WTC11 (cell line): ENCODE measurements around the gene WIZ. TPM values are rescaled to one million over a fixed set of nuclear protein-coding genes. Genes with fewer than 3 reads are reported as not detected.

Experiments used
- ATAC-seq: fragments of 200-7000 bp; cut with Tn5 transposase; 2 replicates; pipeline ENCODE4 v1.10.0; 2021; ENCODE audit warnings: mild to moderate bottlenecking, moderate library complexity
- CTCF ChIA-PET: fragments of 300-600 bp; sonication (Branson Sonifier 250); formaldehyde crosslinking; loops from one replicate; lab custom pipeline; 2021; ENCODE audit warnings: antibody characterized with exemption; lab: Charles Lee
- POLR2A ChIA-PET: fragments of 350-600 bp; sonication (Branson Sonifier 250); formaldehyde crosslinking; loops from one replicate; lab custom pipeline; 2021; ENCODE audit warnings: antibody characterized with exemption; lab: Charles Lee
- DNase-seq: peaks from one replicate; pipeline ENCODE4 v3.0.0; 2021; ENCODE audit warnings: low spot score
- H3K27ac Mint-ChIP-seq: 2 replicates; pipeline ENCODE4 v1.8.0; 2021; ENCODE audit warnings: mixed read lengths
- H3K27me3 Mint-ChIP-seq: 2 replicates; pipeline ENCODE4 v1.8.0; 2021; ENCODE audit warnings: low read depth, mild to moderate bottlenecking, moderate library complexity, mixed read lengths
- H3K36me3 Mint-ChIP-seq: 2 replicates; pipeline ENCODE4 v1.8.0; 2021; ENCODE audit warnings: mixed read lengths
- H3K4me1 Mint-ChIP-seq: 2 replicates; pipeline ENCODE4 v1.8.0; 2022; ENCODE audit warnings: mixed read lengths
- H3K4me3 Mint-ChIP-seq: 2 replicates; pipeline ENCODE4 v1.8.0; 2021; ENCODE audit warnings: mild to moderate bottlenecking, moderate library complexity, mixed read lengths
- H3K9me3 Mint-ChIP-seq: 2 replicates; pipeline ENCODE4 v1.8.0; 2021; ENCODE audit warnings: mixed read lengths
- ATF1 ChIP-seq: sonication (generic); formaldehyde crosslinking; IDR thresholded peaks from 2 replicates; pipeline ENCODE4 v1.8.1; 2023; ENCODE audit warnings: mild to moderate bottlenecking, moderate library complexity, missing genetic modification reagents
- CREM ChIP-seq: sonication (generic); formaldehyde crosslinking; IDR thresholded peaks from 2 replicates; pipeline ENCODE4 v1.8.1; 2022; ENCODE audit warnings: mild to moderate bottlenecking, missing genetic modification reagents, moderate library complexity
- ELF4 ChIP-seq: sonication (generic); formaldehyde crosslinking; IDR thresholded peaks from 2 replicates; pipeline ENCODE4 v1.8.1; 2022; ENCODE audit warnings: low read depth, mild to moderate bottlenecking, moderate library complexity, missing genetic modification reagents
- FOXK1 ChIP-seq: sonication (generic); formaldehyde crosslinking; IDR thresholded peaks from 2 replicates; pipeline ENCODE4 v1.8.0; 2022; ENCODE audit warnings: mild to moderate bottlenecking, moderate library complexity, missing genetic modification reagents
- GABPB1 ChIP-seq: sonication (generic); formaldehyde crosslinking; IDR thresholded peaks from 2 replicates; pipeline ENCODE4 v1.8.1; 2023; ENCODE audit warnings: mild to moderate bottlenecking, missing genetic modification reagents
- GRHL2 ChIP-seq: fragments of 250-450 bp; sonication (Bioruptor Pico); IDR thresholded peaks from 2 replicates; pipeline ENCODE4 v1.8.0; 2022; ENCODE audit warnings: mild to moderate bottlenecking, moderate library complexity; ENCODE audit not compliant: insufficient replicate concordance, severe bottlenecking
- HMGA2 ChIP-seq: fragments of 250-450 bp; sonication (Bioruptor Pico); IDR thresholded peaks from 2 replicates; pipeline ENCODE4 v1.4.0; 2021; ENCODE audit warnings: mild to moderate bottlenecking, moderate library complexity
- KAT7 ChIP-seq: sonication (generic); formaldehyde crosslinking; IDR thresholded peaks from 2 replicates; pipeline ENCODE4 v1.8.1; 2023; ENCODE audit warnings: missing genetic modification reagents, mild to moderate bottlenecking, borderline replicate concordance
- TEAD4 ChIP-seq: sonication (generic); formaldehyde crosslinking; IDR thresholded peaks from 2 replicates; pipeline ENCODE4 v1.8.0; 2022; ENCODE audit warnings: mild to moderate bottlenecking, missing genetic modification reagents
- ZNF121 ChIP-seq: sonication (generic); formaldehyde crosslinking; IDR thresholded peaks from 2 replicates; pipeline ENCODE4 v1.8.0; 2023; ENCODE audit warnings: missing genetic modification reagents
- total RNA-seq: library from RNA; stranded (reverse); gene quantifications from 3 replicates; pipeline ENCODE4 v1.2.3, GENCODE V29; 2021
- TF ChIP-seq, protein P1 (sequence below): sonication (generic); formaldehyde crosslinking; IDR thresholded peaks from 2 replicates; pipeline ENCODE4 v1.8.1; 2023; ENCODE audit warnings: mild to moderate bottlenecking, missing genetic modification reagents, moderate library complexity
- TF ChIP-seq, protein P2 (sequence below): fragments of 250-450 bp; sonication (Bioruptor Pico); IDR thresholded peaks from 2 replicates; pipeline ENCODE4 v1.9.0; 2021; ENCODE audit warnings: mild to moderate bottlenecking, borderline replicate concordance
- TF ChIP-seq, protein P3 (sequence below): sonication (generic); formaldehyde crosslinking; IDR thresholded peaks from 2 replicates; pipeline ENCODE4 v1.8.1; 2023; ENCODE audit warnings: mild to moderate bottlenecking, missing genetic modification reagents
- TF ChIP-seq, protein P4 (sequence below): fragments of 200-600 bp; IDR thresholded peaks from 2 replicates; pipeline ENCODE4 v1.8.0; 2022; ENCODE audit warnings: antibody characterized with exemption

The WIZ gene
- total RNA-seq, 1 experiment from 2014 or later: 43.9 TPM

DNA sequence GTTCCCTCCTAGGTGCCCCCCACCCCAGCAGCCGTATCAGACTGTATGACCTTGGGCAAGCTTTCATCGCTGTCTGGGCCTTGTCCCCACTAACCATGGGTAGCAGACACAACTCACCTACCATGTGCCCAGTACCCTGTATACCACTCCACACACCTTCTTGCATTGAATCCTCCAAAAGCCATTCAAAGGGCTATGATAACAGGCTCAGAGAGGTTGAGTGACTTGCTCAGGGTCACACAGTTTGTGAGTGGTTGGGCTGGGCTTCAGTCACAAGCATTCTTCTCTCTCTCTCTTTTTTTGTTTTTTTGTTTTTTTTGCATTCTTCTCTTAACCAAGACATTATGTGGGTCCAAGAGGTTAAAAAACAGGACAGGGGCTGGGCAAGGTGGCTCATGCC is 11.9 kb upstream of the WIZ start:
- H3K4me3 Mint-ChIP-seq: no peak overlapping the region
- H3K9me3 Mint-ChIP-seq: no peaks in the 10 kb centered on the region
- CTCF ChIA-PET: no interaction called here
- no peaks in the 10 kb centered on the region for H3K36me3 Mint-ChIP-seq
- no peak overlapping the region for H3K27ac Mint-ChIP-seq
- ATAC-seq (no peak), DNase-seq (no peak)
- TF ChIP-seq KAT7 (CRISPR knock-in tag) (no peak), FOXK1 (no peak), ATF1 (CRISPR knock-in tag) (no peak)
- POLR2A ChIA-PET: interaction anchor here (0.6 kb wide), 1 partner anchor 1423 kb away, joined by 3 read pairs; no protein-coding TSS in a partner anchor
- peaks cover 9% of the 10 kb centered on the region for H3K4me1 Mint-ChIP-seq
- H3K27me3 Mint-ChIP-seq: peaks cover 62% of the 10 kb centered on the region

DNA sequence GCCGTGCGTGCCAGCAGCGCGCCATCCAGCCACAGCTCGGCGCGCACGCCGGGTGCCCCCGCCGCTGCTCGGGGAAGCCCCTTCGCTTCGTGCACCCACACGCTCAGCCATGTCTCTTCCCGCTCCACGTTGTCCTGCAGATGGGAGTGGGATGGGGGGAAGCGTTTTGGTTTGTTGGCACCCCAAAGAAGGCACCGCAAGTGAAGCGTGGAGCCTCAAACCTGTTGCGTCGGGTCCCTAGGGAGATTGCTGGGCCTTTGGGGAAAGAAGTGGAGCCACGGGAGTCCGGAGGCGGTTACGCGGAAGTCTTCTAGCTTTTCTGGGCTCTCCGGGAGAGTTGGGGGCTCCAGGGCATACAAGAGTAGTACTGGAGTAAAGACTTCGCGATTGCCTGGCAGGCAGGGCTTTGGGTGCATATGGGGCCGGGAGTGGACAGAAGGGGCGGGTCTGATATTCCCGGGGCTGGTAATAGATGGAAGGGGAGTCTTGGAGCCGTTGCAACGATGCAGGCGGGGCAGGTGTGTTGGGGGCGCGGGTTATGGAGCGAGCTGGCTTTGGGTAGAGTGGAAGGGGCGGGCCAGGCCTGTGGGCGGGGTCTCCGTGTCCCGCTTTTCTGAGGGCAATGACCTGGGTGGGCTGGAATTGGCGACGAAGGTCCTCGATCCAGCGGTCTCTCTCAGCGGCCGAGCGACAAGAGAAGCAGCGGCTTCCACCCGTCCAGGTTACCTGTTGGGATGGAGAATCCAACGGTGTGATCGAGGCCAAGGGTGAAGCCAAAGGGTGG is 8.1 kb upstream of the WIZ start:
- ChIA-PET CTCF (interaction anchor here (1.0 to 4.1 kb wide), 10 partner anchors 12 to 206 kb away, joined by 3 to 46 read pairs (median 5); partner anchors contain the start of genes AKAP8L and PGLYRP2), POLR2A (interaction anchor here (0.5 to 2.1 kb wide), 3 partner anchors 10 to 39 kb away, joined by 3 to 11 read pairs (median 3); partner anchors contain the start of gene AKAP8L)
- no peak for DNase-seq
- H3K27me3 Mint-ChIP-seq: peaks cover 92% of the 10 kb centered on the region
- no peak for ATAC-seq
- no peak overlapping the region for H3K27ac Mint-ChIP-seq
- TF ChIP-seq, protein P1, sequence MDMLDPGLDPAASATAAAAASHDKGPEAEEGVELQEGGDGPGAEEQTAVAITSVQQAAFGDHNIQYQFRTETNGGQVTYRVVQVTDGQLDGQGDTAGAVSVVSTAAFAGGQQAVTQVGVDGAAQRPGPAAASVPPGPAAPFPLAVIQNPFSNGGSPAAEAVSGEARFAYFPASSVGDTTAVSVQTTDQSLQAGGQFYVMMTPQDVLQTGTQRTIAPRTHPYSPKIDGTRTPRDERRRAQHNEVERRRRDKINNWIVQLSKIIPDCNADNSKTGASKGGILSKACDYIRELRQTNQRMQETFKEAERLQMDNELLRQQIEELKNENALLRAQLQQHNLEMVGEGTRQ (CRISPR knock-in tag): no peak
- TF ChIP-seq, protein P2, sequence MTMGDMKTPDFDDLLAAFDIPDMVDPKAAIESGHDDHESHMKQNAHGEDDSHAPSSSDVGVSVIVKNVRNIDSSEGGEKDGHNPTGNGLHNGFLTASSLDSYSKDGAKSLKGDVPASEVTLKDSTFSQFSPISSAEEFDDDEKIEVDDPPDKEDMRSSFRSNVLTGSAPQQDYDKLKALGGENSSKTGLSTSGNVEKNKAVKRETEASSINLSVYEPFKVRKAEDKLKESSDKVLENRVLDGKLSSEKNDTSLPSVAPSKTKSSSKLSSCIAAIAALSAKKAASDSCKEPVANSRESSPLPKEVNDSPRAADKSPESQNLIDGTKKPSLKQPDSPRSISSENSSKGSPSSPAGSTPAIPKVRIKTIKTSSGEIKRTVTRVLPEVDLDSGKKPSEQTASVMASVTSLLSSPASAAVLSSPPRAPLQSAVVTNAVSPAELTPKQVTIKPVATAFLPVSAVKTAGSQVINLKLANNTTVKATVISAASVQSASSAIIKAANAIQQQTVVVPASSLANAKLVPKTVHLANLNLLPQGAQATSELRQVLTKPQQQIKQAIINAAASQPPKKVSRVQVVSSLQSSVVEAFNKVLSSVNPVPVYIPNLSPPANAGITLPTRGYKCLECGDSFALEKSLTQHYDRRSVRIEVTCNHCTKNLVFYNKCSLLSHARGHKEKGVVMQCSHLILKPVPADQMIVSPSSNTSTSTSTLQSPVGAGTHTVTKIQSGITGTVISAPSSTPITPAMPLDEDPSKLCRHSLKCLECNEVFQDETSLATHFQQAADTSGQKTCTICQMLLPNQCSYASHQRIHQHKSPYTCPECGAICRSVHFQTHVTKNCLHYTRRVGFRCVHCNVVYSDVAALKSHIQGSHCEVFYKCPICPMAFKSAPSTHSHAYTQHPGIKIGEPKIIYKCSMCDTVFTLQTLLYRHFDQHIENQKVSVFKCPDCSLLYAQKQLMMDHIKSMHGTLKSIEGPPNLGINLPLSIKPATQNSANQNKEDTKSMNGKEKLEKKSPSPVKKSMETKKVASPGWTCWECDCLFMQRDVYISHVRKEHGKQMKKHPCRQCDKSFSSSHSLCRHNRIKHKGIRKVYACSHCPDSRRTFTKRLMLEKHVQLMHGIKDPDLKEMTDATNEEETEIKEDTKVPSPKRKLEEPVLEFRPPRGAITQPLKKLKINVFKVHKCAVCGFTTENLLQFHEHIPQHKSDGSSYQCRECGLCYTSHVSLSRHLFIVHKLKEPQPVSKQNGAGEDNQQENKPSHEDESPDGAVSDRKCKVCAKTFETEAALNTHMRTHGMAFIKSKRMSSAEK (CRISPR knock-in tag): no peak
- no peak for TF ChIP-seq GABPB1
- no peak for TF ChIP-seq HMGA2 (CRISPR knock-in tag)
- TF ChIP-seq CREM (CRISPR knock-in tag): no peak
- no peak for TF ChIP-seq ZNF121 (CRISPR knock-in tag)
- no peak for TF ChIP-seq TEAD4
- TF ChIP-seq GRHL2 (CRISPR knock-in tag): no peak
- TF ChIP-seq, protein P3, sequence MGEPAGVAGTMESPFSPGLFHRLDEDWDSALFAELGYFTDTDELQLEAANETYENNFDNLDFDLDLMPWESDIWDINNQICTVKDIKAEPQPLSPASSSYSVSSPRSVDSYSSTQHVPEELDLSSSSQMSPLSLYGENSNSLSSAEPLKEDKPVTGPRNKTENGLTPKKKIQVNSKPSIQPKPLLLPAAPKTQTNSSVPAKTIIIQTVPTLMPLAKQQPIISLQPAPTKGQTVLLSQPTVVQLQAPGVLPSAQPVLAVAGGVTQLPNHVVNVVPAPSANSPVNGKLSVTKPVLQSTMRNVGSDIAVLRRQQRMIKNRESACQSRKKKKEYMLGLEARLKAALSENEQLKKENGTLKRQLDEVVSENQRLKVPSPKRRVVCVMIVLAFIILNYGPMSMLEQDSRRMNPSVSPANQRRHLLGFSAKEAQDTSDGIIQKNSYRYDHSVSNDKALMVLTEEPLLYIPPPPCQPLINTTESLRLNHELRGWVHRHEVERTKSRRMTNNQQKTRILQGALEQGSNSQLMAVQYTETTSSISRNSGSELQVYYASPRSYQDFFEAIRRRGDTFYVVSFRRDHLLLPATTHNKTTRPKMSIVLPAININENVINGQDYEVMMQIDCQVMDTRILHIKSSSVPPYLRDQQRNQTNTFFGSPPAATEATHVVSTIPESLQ (CRISPR knock-in tag): no peak
- TF ChIP-seq ELF4 (CRISPR knock-in tag): no peak
- TF ChIP-seq, protein P4, sequence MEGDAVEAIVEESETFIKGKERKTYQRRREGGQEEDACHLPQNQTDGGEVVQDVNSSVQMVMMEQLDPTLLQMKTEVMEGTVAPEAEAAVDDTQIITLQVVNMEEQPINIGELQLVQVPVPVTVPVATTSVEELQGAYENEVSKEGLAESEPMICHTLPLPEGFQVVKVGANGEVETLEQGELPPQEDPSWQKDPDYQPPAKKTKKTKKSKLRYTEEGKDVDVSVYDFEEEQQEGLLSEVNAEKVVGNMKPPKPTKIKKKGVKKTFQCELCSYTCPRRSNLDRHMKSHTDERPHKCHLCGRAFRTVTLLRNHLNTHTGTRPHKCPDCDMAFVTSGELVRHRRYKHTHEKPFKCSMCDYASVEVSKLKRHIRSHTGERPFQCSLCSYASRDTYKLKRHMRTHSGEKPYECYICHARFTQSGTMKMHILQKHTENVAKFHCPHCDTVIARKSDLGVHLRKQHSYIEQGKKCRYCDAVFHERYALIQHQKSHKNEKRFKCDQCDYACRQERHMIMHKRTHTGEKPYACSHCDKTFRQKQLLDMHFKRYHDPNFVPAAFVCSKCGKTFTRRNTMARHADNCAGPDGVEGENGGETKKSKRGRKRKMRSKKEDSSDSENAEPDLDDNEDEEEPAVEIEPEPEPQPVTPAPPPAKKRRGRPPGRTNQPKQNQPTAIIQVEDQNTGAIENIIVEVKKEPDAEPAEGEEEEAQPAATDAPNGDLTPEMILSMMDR: no peak
- no peak for TF ChIP-seq FOXK1
- no peaks in the 10 kb centered on the region for H3K9me3 Mint-ChIP-seq
- H3K4me1 Mint-ChIP-seq: peaks cover 19% of the 10 kb centered on the region
- H3K4me3 Mint-ChIP-seq: peak overlapping the region; percentile 56
- no peaks in the 10 kb centered on the region for H3K36me3 Mint-ChIP-seq
